Cardiac septum (tissue), 1 donor: ENCODE measurements around the gene NFE2L1. TPM values are rescaled to one million over a fixed set of nuclear protein-coding genes. Genes with fewer than 3 reads are reported as not detected.
"Not testable (repeated sequence)": the region's sequence is repeated elsewhere in the genome, so short reads cannot be mapped to it uniquely, and the experiment has no call there.

ENCODE experiments used
- DNase-seq: peaks from one replicate; pipeline ENCODE4 v3.0.0-alpha.2; 2020; ENCODE audit warnings: low spot score
- intact Hi-C: fragments of 100-400 bp; cut with DNase I; formaldehyde crosslinking; loops from one replicate; pipeline ENCODE4 v1.14.0; 2022
- long read RNA-seq: library from polyadenylated mRNA; unstranded; transcript quantifications from one replicate; pipeline ENCODE4 v2.0.0, GENCODE V29; 2021
- total RNA-seq: library from RNA; stranded (reverse); fragmentation: NEBNext Ultra II Directional; extraction: Animal tissue kit (Norgen Biotek cat#: 25700); gene quantifications from one replicate; pipeline ENCODE4 v1.2.1, GENCODE V29; 2021
- donor health status: DM: no; HTN: no; CAD: no.

The NFE2L1 gene, protein sequence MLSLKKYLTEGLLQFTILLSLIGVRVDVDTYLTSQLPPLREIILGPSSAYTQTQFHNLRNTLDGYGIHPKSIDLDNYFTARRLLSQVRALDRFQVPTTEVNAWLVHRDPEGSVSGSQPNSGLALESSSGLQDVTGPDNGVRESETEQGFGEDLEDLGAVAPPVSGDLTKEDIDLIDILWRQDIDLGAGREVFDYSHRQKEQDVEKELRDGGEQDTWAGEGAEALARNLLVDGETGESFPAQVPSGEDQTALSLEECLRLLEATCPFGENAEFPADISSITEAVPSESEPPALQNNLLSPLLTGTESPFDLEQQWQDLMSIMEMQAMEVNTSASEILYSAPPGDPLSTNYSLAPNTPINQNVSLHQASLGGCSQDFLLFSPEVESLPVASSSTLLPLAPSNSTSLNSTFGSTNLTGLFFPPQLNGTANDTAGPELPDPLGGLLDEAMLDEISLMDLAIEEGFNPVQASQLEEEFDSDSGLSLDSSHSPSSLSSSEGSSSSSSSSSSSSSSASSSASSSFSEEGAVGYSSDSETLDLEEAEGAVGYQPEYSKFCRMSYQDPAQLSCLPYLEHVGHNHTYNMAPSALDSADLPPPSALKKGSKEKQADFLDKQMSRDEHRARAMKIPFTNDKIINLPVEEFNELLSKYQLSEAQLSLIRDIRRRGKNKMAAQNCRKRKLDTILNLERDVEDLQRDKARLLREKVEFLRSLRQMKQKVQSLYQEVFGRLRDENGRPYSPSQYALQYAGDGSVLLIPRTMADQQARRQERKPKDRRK
- 604 TPM for total RNA-seq
- long read RNA-seq, full-length matches to known transcripts: 34 of 324 reads
- long read RNA-seq, partial matches to known transcripts: 255 of 324 reads
- long read RNA-seq, other reads (novel, unspliced or antisense): 35 of 324 reads

DNA sequence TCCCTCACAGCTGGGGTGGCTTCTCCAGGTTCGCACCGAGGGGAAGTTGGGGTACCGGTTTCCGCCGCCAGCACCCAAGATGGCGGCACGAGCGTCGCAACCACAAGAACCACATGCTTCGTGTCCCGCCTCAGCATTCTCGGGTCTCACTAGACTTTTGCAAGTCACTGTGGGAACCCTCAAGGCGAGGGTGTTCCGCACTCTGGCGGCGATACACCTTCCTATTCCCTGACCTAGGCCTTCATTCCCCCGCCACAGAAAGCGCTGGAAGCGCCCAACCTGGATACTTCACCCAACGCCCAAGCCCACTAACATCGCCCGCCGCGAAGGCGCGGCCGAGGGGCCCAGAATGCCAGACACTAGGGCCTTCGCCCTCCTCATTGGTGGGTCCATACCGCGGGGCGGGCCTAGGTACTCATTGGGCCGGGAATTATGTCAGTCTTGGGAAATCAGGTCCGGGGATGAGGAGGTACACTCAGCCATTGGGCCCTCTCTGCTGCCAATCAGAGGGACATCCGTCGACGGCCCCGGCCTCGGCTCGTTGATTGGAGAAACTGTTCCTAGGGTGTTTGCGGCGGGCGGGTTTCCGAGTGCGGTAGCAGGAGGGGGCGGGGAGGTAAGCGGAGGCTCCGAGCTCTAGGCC is at the start of gene NFE2L1:
Gene NFE2L1, plus strand, starts transcription at position 619 of the 643 bp plus-strand sequence. CDS start 2,760 bp downstream, outside the sequence.
- peak; percentile 100 for DNase-seq
- intact Hi-C loops: loop anchor here (10.0 kb wide), 1 partner anchor 497 kb away; the partner anchor contains the start of gene HOXB2

DNA sequence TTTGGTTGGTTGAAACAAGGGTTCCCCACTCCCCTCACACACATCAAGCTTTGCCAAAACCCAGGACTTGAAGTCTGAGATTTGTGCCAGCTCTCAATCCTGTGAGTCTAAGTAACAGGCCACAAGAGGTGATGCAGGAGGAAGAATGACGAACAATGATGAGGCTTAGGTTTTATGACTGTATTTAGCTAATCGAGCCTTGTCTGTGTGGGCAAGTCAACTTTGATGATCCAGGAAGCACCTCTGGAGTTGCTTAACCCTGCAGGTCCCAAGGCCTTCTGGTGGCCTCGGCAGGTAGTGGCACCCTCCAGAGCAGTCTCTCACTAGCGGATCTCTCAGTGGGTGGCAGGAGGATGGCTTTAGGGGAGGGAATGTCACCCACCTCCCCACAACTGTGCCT is 48.6 kb upstream of the NFE2L1 start:
- intact Hi-C loops: no loop called here
- no peak for DNase-seq

DNA sequence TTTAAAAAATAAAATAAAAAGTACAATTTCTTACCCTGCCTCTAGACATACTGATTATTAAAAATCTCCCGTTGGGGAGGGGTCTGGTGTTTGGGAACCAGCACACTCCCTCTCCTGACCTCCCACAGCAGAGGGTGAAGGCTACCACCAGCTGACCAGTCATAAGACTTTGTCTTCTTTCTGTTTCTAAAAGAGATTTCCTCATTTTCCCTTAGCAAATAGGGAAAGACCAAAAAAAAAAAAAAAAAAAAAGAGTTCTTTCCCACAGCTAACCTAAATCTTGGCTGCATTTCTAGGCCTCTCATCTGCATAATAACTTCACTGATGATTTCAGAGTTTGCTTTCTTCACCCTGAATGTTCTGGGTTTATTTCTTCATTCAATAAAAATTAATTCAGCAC is 47.0 kb upstream of the NFE2L1 start:
- intact Hi-C loops: no loop called here
- no peak for DNase-seq

DNA sequence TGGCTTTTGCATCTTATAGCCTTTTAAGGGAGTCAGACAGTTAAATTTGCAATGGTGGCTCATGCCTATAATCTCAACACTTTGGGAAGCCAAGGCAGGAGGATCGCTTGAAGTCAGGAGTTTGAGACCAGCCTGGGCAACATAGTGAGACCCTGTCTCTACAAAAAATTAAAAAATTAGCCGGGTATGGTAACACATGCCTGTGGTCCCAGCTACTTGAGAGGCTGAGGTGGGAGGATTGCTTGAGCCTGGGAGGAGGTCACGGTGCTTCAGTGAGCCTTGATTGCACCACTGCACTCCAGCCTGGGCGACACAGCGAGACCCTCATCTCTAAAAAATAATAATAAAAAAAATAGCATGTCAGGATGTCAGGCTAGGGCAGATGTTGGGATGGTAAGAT is 46.5 kb upstream of the NFE2L1 start:
- intact Hi-C loops, DNase-seq: not testable (repeated sequence)

DNA sequence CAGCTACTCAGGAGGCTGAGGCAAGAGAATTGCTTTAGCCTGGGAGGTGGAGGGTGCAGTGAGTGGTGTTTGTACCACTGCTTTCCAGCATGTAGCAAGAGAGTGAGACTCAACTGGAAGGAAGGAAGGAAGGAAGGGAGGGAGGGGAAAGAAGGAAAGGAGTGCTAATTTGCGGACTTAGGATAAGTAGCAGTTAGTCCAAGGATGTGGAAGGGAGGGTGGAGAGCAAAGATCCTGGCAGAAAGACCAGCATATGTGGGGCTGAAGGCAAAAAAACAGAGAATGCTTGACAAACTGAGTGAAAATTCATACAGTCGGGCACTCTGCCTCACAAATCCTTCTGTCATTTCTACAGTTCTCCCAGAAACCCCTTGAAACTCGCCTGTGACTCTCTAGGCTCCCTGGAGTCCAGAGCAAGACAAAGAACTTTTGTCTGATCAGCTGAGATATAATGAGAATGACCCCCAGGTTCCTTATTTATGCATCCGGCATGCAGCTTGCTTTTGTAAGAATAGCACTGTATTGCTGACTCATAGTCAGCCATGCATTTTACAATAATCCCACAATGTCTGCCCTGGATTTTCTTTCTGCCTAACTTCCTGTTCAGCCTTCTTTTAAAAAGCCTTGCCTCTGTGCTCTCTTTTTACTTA is 45.8 kb upstream of the NFE2L1 start:
- intact Hi-C loops: no loop called here
- no peak for DNase-seq

DNA sequence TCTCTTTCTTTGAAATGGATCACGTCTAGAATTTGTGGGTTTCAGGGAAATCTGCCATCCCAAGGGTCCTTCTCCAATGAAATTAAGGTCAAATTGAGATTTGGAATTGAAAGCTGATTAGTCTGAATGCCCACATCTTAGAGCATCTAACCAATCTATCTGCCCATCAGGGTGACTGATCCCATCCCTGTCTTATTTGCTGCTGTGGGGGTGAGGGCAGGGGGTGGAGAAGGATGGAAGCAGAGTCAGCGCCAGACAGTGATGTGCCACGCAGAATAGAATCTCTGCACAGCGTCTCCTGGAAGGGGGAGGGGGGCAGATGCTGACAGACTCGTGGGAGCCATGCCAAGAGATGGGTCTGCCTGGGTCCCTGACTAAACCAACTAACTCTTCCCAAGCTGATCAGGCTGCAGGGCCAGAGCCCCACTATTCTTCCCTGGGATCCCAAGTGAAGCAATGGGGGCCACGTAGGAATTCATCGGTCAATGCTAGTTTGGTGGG is 45.2 kb upstream of the NFE2L1 start:
- no peak for DNase-seq
- intact Hi-C loops: no loop called here

DNA sequence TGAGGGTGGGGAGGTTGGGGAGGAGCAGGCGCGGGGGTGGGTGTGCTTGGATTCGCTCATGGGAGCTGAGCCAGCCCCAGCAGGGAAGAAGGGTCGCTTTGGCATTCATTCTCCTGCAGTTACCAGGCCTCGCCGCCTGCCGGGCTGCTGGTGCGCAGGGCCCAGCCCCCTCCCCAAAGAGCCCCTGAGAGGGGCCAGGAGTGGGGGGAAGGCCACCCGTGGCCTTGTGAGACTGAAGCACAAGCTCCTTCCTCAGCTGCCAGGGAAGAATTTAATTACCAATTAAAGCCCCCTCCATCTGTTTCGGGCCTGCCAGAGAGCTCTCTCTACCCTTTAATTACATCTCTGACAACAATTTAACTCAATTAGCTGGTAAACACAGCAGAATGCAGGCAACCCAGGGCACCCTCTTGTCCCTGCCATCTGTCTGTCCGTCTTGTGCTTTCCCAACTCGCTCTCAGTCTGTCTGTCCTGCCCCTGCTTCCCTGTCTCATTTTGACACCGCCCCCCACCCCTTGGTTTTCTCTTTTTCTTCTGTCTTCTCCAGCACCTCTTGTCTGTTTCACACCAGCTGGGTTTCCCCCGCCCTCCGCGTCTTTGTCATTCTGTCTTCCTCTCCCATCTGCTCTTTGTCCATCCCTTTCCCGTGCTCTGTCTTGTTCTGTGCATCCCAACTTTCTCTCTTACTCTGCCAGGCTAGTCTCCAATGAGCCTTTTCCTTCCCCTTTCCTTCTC is 44.6 kb upstream of the NFE2L1 start:
- no peak for DNase-seq
- intact Hi-C loops: no loop called here

DNA sequence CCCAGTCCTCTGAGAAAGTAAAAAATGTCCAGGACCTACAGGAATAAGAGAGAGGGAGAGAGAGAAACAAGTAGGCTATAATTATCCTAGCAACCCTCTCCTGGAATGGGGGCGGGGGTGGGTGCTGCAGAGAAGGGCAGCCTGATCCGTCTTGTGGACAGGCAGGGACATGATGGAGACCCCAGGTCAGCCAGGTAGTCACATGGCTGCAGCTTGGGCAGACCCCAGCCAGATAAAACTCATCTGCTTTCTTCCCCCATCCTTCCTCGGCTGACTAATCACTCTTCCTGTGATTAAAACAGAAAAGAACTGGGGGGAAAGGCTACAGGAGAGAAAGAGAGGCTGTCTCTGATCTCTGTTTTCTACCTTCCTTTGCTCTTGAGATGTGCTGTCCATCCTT is 43.2 kb upstream of the NFE2L1 start:
- no peak for DNase-seq
- intact Hi-C loops: no loop called here

DNA sequence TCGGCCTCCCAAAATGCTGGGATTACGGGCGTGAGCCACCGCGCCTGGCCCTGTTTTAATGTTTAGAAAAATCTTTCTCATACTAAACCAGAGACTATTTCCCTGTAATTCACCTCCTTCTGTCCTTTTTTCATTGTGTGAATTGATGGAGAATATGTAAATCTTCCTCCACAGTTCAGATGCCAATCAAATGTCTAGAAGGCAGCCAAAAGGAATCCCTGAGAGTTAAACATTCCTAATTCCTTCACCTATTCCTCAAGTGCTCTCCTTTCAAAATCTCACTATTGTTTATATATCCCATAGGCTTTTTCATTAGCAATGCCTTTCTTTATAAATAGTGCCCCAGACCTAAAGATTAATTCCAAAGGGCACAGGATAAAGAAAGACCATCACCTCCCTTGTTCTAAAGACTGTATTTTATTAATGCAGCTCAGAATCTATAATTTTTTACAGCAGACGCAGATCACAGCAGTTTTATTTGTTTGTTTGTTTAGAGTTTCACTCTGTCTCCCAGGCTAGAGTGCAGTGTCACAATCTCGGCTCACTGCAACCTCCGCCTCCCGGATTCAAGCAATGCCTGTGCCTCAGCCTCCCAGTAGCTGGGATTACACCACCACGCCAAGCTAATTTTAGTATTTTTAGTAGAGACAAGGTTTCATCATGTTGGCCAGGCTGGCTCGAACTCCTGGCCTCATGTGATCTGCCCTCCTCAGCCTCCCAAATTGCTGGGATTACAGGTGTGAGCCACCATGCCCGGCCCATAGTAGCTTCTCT is 41.0 kb upstream of the NFE2L1 start:
- no peak for DNase-seq
- intact Hi-C loops: no loop called here

DNA sequence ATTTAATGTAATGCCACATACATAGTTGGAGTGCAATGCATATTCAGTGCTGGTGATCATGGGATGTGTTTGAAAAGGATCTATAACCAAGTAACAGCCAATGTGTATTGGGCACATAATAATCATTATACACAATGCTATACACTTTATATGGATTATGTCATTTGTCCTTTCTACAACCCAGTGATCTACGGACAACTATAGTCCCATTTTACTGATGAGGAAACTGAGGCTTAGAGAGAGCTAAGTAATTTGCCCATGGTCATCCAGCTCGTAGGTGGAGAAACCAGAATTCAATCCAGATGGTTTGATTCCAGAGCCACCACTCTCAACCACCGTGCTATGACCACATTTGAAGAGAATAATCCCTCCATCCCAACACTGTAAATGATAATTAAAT is 38.0 kb upstream of the NFE2L1 start:
- intact Hi-C loops: no loop called here
- no peak for DNase-seq

DNA sequence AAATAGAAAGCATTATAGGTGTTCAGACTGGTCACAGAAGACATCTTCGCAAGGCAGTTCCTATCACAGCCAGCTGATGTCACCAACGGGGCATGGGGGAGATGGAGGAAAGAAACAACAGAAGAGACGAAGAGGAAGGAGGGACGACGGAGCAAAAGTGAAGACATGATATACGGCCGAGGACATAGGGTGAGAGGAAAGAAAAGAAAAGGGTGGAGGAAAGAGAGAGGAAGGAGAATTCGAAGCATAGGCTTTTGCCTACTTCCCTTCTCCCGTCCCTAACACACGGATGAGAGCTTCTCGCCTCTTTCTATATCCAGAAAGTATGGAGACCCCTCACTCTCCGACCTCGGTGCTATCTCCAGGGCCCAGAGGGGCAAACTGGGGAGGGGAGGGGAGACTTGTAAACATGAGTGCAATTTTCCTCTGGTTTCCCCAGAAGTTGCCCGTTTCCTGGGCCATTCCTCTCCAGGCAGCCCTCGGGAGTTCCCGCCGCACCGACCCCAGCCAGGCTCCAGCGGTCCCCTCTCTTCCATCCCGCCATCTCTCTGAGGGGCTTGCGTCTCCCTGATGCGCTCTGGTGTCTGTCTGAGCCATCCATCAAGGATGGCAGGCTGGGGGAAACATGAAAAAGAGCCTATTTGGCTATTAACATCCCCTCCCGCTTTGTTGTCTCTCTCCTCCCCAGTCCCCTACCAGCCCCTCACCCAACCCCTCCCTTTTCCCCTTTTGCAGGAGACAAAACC is 36.6 kb upstream of the NFE2L1 start:
- DNase-seq: no peak
- intact Hi-C loops: no loop called here

DNA sequence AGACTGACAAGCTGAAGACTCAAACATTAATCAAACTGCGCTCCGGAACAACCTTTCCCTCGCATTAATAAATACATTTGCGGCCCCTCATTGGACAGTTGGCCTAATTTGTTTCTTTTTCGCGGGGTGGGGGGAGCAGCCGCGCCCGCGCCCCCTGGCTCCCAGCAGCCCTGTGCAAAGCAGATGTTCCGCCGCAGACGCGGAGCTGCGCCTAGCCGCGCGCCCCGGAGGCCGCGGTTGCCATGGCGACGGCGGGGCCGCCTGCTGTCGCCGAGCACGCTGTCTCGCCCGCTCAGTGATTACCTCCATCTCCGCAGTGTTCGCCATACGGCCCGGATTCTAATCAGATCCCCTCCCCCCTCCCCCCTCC is 36.0 kb upstream of the NFE2L1 start:
- no peak for DNase-seq
- intact Hi-C loops: no loop called here

DNA sequence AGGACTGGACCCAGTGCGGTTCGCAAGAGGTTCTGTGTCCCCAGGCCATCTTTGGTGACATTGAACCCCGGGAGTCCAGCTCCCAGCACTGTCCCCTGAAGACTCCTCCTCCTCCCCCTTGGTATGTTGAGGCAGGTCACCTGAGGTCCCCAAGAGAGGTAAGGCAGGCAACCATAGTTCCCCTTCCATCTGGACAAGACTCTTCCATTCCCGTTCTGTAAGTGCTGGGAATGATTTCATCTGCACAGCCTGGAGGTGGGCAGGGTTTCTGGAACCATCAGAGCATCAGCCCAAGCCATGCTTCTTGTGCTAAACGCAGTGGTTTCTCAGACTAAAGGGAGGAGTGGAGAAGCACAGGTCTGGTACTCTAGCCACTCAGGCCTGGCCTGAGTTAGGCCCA is 35.5 kb upstream of the NFE2L1 start:
- intact Hi-C loops: no loop called here
- DNase-seq: no peak

DNA sequence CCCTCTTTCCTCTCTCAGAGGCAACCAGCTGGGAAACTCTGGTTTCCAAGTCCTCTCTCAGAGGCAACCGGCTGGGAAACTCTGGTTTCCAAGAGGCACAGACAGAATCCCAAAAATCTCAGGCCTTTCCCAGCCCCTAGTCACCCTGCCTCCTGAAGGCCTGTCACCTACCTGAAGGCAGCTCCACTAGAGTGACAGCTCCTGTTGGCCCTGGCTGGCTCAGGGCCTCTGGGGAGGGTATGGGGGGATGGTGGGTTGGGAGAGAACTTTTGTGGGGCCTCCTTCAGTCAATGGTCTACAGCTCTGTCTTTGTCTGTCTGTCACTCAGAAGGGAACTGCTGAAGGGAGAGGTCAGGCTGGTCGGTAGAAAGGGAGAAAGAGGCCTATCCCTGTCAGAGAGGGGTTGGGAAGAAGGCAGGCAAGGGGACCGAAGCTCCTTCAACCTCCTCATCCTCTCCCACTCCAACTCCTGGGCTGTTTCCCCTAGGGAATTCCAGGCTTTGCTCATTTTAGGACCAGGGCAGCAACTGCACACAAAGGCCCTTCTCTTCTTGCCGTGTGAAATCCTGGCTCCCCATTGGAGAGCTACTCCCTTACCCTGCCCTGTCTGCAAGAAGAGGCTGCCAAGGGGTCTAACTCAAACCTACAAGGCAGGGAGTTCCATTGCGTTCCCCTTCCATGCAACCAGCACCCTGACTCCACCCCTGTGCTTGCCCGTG is 34.1 kb upstream of the NFE2L1 start:
- DNase-seq: no peak
- intact Hi-C loops: no loop called here

DNA sequence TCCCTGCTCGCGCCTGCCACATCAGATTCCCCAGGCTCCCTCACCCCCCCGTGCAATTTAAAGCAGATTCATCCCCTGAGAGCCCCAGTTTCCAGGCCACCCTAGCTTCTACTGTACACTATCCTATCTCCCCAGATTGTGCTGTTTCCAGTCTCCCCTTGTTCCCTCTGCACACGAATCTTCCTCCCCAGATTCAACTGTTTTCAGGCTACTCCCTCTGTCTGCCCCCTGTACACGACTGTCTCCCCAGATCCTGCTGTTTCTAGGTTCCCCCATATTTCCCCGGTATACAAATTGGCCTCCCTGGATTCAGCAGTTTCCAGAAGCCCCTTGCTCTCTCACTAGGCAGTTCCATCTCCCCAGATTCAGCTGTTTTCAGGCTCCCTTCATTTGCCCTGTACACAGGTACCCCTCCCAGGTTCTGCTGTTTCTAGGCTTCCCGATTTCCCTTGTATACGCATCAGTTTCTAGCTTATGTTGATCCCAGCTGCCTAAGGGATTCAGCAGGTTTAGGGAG is 33.5 kb upstream of the NFE2L1 start:
- no peak for DNase-seq
- intact Hi-C loops: loop anchor here (5.0 kb wide), 1 partner anchor 172 kb away; the partner anchor contains the start of gene SCRN2

DNA sequence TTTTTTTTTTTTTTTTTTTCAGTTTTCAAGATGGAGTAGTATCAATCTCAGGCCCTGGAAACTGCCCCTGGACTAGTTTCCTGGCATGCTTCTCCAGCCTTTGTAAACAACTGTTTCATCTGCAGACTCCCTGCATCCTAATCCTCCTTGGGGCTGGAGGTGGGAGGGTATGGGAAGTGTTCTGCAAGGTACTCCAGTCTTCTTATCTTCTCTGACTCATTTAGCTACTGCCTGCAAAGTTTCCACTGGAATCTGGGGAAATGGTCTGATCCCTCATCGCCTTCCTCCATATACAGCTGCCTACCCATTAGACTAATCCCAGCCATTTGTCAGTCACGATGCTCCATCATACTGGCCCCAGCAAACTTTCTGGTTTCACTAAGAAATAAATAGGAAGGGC is 32.0 kb upstream of the NFE2L1 start:
- DNase-seq: no peak
- intact Hi-C loops: loop anchor here (5.0 kb wide), 1 partner anchor 174 kb away; the partner anchor contains the start of gene SCRN2

DNA sequence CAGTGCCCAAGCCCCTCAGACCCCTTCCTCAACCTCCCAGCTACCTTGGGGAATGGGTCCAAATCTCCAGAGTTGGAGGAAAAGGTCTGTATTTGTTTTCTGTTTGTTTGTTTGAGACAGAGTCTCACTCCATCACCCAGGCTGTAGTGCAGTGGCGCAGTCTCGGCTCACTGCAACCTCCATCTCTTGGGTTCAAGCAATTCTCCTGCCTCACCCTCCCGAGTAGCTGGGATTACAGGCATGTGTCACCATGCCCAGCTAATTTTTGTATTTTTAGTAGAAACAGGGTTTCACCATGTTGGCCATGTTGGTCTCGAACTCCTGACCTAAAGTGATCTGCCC is 30.4 kb upstream of the NFE2L1 start:
- not testable (repeated sequence) for DNase-seq
- intact Hi-C loops: loop anchor here (2.0 to 5.0 kb wide), 3 partner anchors 39 to 175 kb away; partner anchors contain the start of gene SCRN2
